ENCODE data around the gene USP31.
A peak's percentile ranks its signal among the peaks of the same experiment; 100 is the strongest.

USP31 gene

DNA sequence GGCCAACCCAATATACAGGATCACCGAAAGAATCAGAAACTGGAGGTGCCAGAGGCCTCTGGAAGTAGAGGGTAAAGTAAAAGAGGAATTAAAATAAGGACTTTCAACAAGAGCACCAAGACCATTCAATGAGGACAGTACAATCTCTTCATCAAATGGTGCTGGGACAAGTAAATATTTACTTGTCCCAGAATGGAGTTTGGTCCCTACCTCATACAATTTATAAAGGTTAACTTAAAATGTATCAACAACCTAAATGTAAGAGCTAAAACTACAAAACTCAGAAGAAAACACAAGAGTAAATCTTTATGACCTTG lies 56.5 kb downstream of the USP31 start:
- TF ChIP-seq, protein P1, sequence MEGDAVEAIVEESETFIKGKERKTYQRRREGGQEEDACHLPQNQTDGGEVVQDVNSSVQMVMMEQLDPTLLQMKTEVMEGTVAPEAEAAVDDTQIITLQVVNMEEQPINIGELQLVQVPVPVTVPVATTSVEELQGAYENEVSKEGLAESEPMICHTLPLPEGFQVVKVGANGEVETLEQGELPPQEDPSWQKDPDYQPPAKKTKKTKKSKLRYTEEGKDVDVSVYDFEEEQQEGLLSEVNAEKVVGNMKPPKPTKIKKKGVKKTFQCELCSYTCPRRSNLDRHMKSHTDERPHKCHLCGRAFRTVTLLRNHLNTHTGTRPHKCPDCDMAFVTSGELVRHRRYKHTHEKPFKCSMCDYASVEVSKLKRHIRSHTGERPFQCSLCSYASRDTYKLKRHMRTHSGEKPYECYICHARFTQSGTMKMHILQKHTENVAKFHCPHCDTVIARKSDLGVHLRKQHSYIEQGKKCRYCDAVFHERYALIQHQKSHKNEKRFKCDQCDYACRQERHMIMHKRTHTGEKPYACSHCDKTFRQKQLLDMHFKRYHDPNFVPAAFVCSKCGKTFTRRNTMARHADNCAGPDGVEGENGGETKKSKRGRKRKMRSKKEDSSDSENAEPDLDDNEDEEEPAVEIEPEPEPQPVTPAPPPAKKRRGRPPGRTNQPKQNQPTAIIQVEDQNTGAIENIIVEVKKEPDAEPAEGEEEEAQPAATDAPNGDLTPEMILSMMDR (IDR thresholded peaks at IDR 0.05; ENCODE audit: low read depth, low read length): no peak
- no peak for DNase-seq (ENCODE audit: extremely low read depth, low read depth)

DNA sequence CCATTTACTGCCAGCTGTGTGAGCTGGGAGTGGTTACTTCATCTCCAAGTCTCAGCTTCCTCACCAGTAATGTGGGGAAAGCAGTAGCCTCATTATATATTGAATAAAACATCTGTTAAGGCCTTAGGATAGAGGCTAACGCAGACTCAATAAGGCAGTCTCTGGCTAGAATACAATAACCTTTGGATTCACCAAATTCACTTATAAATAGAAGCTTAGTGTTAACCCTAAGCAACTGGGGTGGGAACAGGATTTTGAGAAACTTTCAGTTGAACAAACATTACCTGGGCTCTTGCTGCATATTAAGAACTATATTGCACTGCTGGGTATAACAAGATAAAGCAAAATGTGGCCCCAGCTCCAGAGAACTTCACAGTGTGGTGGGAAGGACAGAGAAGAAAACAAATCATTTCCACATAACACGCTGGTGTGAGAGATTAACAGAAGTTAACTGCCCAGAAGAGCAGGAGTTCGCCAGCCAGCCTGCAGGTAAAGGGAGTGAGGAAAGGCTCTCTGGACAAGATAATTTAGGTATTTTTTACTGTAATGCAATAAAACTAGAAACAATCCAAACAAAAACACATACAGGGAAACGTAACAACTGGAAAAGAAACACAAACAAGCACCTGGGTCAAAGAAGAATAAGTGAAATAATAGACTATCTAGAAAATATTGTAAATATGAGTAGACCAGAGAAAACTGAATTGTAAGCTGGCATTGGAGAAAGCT lies 57.0 kb downstream of the USP31 start:
- no peak for DNase-seq (ENCODE audit: extremely low read depth, low read depth)
- TF ChIP-seq, protein P1 (IDR thresholded peaks at IDR 0.05; ENCODE audit: low read depth, low read length): no peak

DNA sequence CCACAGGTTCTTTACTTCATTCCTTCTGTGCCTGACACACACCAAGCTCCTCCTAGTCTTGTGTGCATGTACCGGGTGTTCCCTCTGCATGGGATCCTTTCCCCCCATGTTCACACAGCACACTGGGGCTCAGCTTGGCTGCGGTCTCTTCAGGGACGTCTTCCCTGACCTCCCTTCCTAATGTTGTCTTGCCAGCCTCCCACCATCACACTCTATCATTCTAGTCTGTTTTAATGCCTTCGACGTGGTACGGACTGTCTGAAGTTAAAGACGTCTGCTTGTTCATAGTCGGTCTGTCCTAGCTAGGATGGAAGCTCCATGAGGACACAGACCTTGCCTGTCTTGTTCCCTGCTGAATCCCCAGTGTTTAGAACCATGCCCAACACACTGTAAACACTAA lies 60.1 kb downstream of the USP31 start:
- TF ChIP-seq, protein P1 (IDR thresholded peaks at IDR 0.05; ENCODE audit: low read depth, low read length): no peak
- DNase-seq (ENCODE audit: extremely low read depth, low read depth): no peak

DNA sequence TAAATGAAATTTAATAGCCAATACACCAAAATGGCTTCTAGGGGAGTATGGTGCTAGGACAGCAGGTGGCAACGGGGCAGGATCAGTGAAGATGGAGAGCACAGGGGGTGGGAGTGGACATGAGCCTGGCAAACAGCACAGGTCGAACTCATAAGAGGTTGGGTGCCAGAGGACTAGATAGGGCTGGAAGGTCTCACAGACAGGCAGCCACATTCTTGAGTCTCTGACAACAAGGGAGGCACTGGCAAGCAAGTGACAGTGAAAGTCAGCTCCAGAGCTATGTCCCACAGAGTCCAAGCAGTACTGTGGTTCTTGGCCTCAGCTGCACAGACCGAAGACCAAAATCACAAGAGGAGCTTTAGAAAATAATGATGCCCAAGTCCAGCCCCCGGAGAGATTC lies 61.2 kb downstream of the USP31 start:
- no peak for DNase-seq (ENCODE audit: extremely low read depth, low read depth)
- TF ChIP-seq, protein P1 (IDR thresholded peaks at IDR 0.05; ENCODE audit: low read depth, low read length): no peak

DNA sequence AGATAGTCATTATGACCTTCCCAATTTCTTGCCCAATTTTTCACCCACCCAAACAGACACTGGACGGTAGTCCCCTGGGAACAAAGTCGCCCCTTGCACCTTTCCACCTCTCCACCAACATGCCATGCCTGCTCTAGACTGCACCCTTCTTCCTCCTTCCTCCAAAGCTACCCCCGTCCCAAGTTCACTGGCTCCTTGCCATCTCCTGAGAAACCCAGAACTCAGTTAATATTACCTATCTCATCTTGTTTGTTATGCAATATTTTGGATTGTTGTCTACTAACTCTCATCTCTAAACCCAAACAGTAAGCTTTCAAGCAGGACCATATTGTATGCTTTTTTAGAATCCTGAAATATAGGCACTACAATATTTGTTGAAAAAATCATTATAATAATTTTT lies 63.3 kb downstream of the USP31 start:
- DNase-seq (ENCODE audit: extremely low read depth, low read depth): no peak
- TF ChIP-seq, protein P1 (IDR thresholded peaks at IDR 0.05; ENCODE audit: low read depth, low read length): no peak

DNA sequence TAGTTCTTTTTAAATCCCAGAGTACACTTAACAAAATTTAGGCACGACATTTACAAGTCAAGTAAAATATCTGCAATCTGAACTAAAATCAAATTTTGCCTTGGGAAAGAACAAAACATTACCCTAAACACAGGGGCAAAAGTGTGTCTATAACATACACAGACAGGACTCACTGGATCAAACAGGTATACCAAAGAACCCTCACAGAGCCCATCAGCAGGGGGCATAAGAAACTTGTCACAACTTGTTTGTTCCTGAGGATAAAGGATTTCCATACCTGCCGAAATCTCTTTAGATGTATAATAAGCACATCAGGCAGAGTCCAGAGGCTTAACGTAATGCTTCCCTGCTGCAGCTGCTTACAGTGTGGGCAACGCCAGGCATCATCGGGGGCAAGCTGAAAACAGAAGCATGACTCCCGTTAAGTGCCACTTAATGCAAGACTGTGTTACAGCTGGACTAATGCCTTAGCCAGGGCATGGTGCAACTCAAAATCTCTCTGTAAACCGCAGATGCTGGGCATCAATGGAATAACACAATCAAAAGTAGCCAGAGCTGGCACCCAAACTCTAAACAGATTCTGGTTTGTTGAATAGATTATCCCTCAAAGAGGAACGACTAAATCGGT lies 67.0 kb downstream of the USP31 start:
- TF ChIP-seq, protein P1 (IDR thresholded peaks at IDR 0.05; ENCODE audit: low read depth, low read length): peak; percentile 7; the same call in 1 of the 2 replicates
- no peak for DNase-seq (ENCODE audit: extremely low read depth, low read depth)

DNA sequence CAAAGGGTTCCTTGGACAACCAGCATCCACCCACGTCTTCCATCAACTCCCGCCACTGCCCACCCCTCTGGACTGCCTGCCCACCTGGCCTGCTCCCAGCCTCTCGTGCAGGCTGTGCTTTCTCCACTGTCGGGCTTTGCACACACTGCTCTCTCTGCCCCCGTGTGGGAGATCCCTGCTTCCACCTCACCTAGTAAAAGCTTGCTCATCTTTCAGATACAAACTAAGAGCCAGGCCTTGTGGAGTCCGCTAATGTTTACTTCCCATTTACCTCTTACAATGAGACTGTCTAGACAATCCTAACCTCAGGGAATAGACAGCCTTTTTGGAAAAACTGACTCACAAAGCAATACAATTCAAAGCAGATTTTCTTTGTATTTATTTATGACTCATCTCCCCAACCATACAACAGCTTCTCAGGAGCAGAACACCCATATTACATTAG lies 67.6 kb downstream of the USP31 start:
- TF ChIP-seq, protein P1 (IDR thresholded peaks at IDR 0.05; ENCODE audit: low read depth, low read length): no peak; the same call in none of the 2 replicates
- peak; percentile 67 for DNase-seq (ENCODE audit: extremely low read depth, low read depth)
